Measurements from ENCODE around the gene CPEB1.

DNA sequence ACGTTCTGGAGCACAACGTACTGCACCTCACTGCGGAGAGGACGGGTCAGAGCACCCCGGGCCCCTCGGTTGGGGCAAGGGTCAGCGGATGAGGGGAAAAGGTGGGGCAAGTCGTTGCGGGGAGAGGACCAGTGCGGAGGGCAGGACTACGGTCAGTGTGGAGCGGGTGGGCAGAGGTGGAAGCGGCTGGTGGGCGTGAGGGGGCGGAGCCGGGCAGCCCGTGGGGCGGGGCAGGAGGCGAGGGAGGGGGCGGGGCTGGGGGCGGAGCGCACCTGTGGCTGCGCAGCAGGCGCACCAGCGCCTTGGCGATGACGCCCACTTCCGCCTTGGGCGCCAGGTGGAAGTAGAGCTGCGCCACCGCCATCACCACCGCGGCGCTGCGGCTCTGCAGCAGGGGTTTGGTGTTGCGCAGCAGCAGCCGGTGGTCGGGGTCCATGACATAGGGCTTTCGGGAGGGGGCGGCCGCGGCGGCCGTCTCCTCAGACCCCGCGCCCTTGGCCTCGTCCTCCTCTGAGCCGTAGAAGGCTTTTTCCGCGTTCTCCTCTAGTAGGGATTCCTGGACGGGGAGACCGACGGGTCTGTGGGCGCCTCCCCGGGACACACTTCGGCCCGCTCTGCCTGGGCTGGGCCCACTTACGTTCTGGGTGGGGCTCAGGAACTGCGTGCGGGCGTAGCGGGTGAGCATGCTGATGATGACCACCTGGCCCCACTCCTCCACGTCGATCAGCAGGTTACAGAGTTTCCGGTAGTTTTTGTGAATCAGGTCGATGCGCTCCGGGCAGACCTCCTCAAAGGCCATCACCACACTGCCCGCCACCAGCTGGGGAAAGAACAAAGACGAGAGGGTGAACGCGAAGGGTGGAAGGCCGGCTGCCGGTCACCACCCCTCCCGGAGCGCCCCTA, 33.3 kb upstream of the CPEB1 start:
- TF ChIP-seq, protein P1, sequence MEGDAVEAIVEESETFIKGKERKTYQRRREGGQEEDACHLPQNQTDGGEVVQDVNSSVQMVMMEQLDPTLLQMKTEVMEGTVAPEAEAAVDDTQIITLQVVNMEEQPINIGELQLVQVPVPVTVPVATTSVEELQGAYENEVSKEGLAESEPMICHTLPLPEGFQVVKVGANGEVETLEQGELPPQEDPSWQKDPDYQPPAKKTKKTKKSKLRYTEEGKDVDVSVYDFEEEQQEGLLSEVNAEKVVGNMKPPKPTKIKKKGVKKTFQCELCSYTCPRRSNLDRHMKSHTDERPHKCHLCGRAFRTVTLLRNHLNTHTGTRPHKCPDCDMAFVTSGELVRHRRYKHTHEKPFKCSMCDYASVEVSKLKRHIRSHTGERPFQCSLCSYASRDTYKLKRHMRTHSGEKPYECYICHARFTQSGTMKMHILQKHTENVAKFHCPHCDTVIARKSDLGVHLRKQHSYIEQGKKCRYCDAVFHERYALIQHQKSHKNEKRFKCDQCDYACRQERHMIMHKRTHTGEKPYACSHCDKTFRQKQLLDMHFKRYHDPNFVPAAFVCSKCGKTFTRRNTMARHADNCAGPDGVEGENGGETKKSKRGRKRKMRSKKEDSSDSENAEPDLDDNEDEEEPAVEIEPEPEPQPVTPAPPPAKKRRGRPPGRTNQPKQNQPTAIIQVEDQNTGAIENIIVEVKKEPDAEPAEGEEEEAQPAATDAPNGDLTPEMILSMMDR (IDR thresholded peaks at IDR 0.05): no peak
- TF ChIP-seq EP300 (IDR thresholded peaks at IDR 0.05): no peak
- peak in 2 of 3 donors; percentile 87 to 89 for TF ChIP-seq POLR2AphosphoS5 (IDR thresholded peaks at IDR 0.05)
- TF ChIP-seq POLR2A (IDR thresholded peaks at IDR 0.05): no peak

Data from stomach (tissue), 4 donors.